CD14-positive monocyte (primary cell): ENCODE data around the gene DUOXA2. TPM values are rescaled to one million over a fixed set of nuclear protein-coding genes. Genes with fewer than 3 reads are reported as not detected.
"Not testable (repeated sequence)": the region's sequence is repeated elsewhere in the genome, so short reads cannot be mapped to it uniquely, and the experiment has no call there.

ENCODE experiments used
- DNase-seq, 3 donors: peaks; one replicate each; pipeline ENCODE4 v3.0.0-alpha.2; 2011 to 2022
- H2AFZ ChIP-seq: 2 replicates; pipeline ENCODE4 v1.6.0; 2012; ENCODE audit warnings: mild to moderate bottlenecking, low read depth, low read length, inconsistent platforms; ENCODE audit not compliant: insufficient read depth, poor library complexity, severe bottlenecking
- H3K27ac ChIP-seq, 2 donors: 1 replicate in 1 of 2; 2 replicates in 1 of 2; pipeline ENCODE4 v1.5.1; 2012 to 2013; ENCODE audit warnings: low read length in 2 of 2, control low read depth in 1 of 2, inconsistent platforms in 1 of 2, low read depth in 1 of 2, mild to moderate bottlenecking in 1 of 2
- H3K27me3 ChIP-seq, 2 donors: one replicate each; pipeline versions ENCODE4 v1.6.0 to v1.6.1; 2011 to 2013; ENCODE audit warnings: low read length in 2 of 2; ENCODE audit not compliant: control insufficient read depth in 2 of 2, insufficient read depth in 2 of 2
- H3K36me3 ChIP-seq, 2 donors: replicated peaks in 1 of 2; 1 replicate in 1 of 2; 2 replicates in 1 of 2; pipeline versions ENCODE4 v1.5.1 to v1.6.1; 2012 to 2013; ENCODE audit warnings: low read length in 2 of 2, control low read depth in 1 of 2, inconsistent platforms in 1 of 2, mild to moderate bottlenecking in 1 of 2; ENCODE audit not compliant: insufficient read depth in 2 of 2, control insufficient read depth in 1 of 2
- H3K4me1 ChIP-seq, 2 donors: 1 replicate in 1 of 2; 2 replicates in 1 of 2; pipeline versions ENCODE4 v1.5.1 to v1.6.1; 2012 to 2013; ENCODE audit warnings: low read length in 2 of 2, control low read depth in 1 of 2, inconsistent platforms in 1 of 2, mild to moderate bottlenecking in 1 of 2, moderate library complexity in 1 of 2; ENCODE audit not compliant: insufficient read depth in 2 of 2, control insufficient read depth in 1 of 2
- H3K4me2 ChIP-seq: replicated peaks from 2 replicates; pipeline ENCODE3; 2012; ENCODE audit warnings: low read length, moderate library complexity, mild to moderate bottlenecking; ENCODE audit not compliant: poor library complexity, severe bottlenecking; ENCODE audit errors: extremely low read depth
- H3K4me3 ChIP-seq, 3 experiments: fragments of 200-600 bp in 1 of 3; sonication (generic) in 1 of 3; replicated peaks in 1 of 3; 1 replicate in 2 of 3; 2 replicates in 1 of 3; pipeline ENCODE4 v1.5.1; 2011 to 2013; ENCODE audit warnings: low read length in 3 of 3, mild to moderate bottlenecking in 3 of 3, control low read depth in 2 of 3, low read depth in 2 of 3, inconsistent platforms in 1 of 3, moderate library complexity in 1 of 3
- H3K79me2 ChIP-seq: 2 replicates; pipeline ENCODE4 v1.6.0; 2012; ENCODE audit warnings: mild to moderate bottlenecking, control low read depth, inconsistent platforms, low read length, moderate library complexity; ENCODE audit not compliant: insufficient read depth
- H3K9ac ChIP-seq: 2 replicates; pipeline ENCODE4 v1.6.0; 2017; ENCODE audit warnings: low read length, mild to moderate bottlenecking; ENCODE audit not compliant: insufficient read depth, poor library complexity, severe bottlenecking
- H3K9me3 ChIP-seq, 2 donors: replicated peaks in 1 of 2; 1 replicate in 1 of 2; 2 replicates in 1 of 2; pipeline versions ENCODE4 v1.5.1 to v1.6.1; 2012 to 2013; ENCODE audit warnings: low read length in 2 of 2, control low read depth in 1 of 2; ENCODE audit not compliant: control insufficient read depth in 1 of 2, insufficient read depth in 1 of 2
- H4K20me1 ChIP-seq: 2 replicates; pipeline ENCODE4 v1.6.0; 2012; ENCODE audit warnings: mild to moderate bottlenecking, low read length, control low read depth, moderate library complexity; ENCODE audit not compliant: insufficient read depth
- H3K27ac Mint-ChIP-seq, 7 donors: one replicate each; pipeline ENCODE4 v1.8.0; 2020; ENCODE audit warnings: mild to moderate bottlenecking in 7 of 7, mixed read lengths in 7 of 7, moderate library complexity in 6 of 7, inconsistent platforms in 2 of 7
- H3K27me3 Mint-ChIP-seq, 3 donors: one replicate each; pipeline ENCODE4 v1.8.0; 2021 to 2022; ENCODE audit warnings: low read depth in 3 of 3, mild to moderate bottlenecking in 3 of 3, mixed read lengths in 3 of 3, moderate library complexity in 3 of 3, inconsistent platforms in 1 of 3
- H3K36me3 Mint-ChIP-seq, 2 donors: one replicate each; pipeline ENCODE4 v1.8.0; 2020; ENCODE audit warnings: mixed read lengths in 2 of 2, inconsistent platforms in 1 of 2, mild to moderate bottlenecking in 1 of 2
- H3K4me1 Mint-ChIP-seq: one replicate; pipeline ENCODE4 v1.8.0; 2020; ENCODE audit warnings: mild to moderate bottlenecking, mixed read lengths
- H3K4me3 Mint-ChIP-seq, 2 donors: one replicate each; pipeline ENCODE4 v1.8.0; 2020; ENCODE audit warnings: mild to moderate bottlenecking in 2 of 2, mixed read lengths in 2 of 2, moderate library complexity in 1 of 2
- H3K9me3 Mint-ChIP-seq, 7 donors: one replicate each; pipeline ENCODE4 v1.8.0; 2020 to 2022; ENCODE audit warnings: mixed read lengths in 7 of 7, mild to moderate bottlenecking in 6 of 7, moderate library complexity in 6 of 7, inconsistent platforms in 2 of 7
- CTCF ChIP-seq: fragments of 200-600 bp; IDR thresholded peaks from one replicate; pipeline ENCODE4 v1.8.0; 2022; ENCODE audit warnings: antibody characterized with exemption, mild to moderate bottlenecking
- WGBS: methylation state at CpG from one replicate; pipeline ENCODE4 v1.1.5; 2013; ENCODE audit warnings: missing lambda C conversion rate; ENCODE audit not compliant: insufficient coverage; 5-methylcytosine and 5-hydroxymethylcytosine counted together
- intact Hi-C, 2 donors: fragments of 100-400 bp; cut with micrococcal nuclease; formaldehyde crosslinking; loops; one replicate each; pipeline versions ENCODE4 v1.15.0 to v1.15.1; 2023
- polyA plus RNA-seq, 3 donors: library from polyadenylated mRNA; depleted of rRNA in 1 of 3; unstranded in 2 of 3; stranded (reverse) in 1 of 3; fragments of 300-500 nt in 2 of 3; fragments of >200 nt in 1 of 3; fragmentation: Illumina TruSeq in 2 of 3; gene quantifications; 1 replicate in 2 of 3; 2 replicates in 1 of 3; pipeline ENCODE4 v1.2.3, GENCODE V29; 2012 to 2021

Gene DUOXA2
- polyA plus RNA-seq, 3 donors = not detected

GRCh38 chr15:45134682-45135604, 20.8 kb downstream of the DUOXA2 start:
- Mint-ChIP-seq H3K36me3 (no peaks in the 10 kb centered on the region), H3K27me3 (peaks cover 62 to 79% (median 68%) of the 10 kb centered on the region in 3 donors)
- WGBS = 8% methylated on average over 47 of the region's 57 CpGs

GRCh38 chr15:45135705-45136377, 21.7 kb downstream of the DUOXA2 start:
- H3K4me2 ChIP-seq = not testable (repeated sequence)

More at GRCh38 chr15:45134682-45135604, 20.8 kb downstream of the DUOXA2 start:
- H3K27ac ChIP-seq = no peak overlapping the region
- peak; percentile 26 for TF ChIP-seq CTCF
- intact Hi-C loops = no loop called here
- H3K9ac ChIP-seq = no peak overlapping the region
- H3K4me1 ChIP-seq = peaks cover 0 to 5% of the 10 kb centered on the region in 2 donors
- no peaks in the 10 kb centered on the region for H3K36me3 ChIP-seq
- H3K79me2 ChIP-seq = no peaks in the 10 kb centered on the region
- H3K27me3 ChIP-seq = peaks cover 39 to 68% of the 10 kb centered on the region in 2 donors
- Mint-ChIP-seq H3K4me1 (peaks cover 10% of the 10 kb centered on the region), H3K9me3 (peaks cover 0 to 12% (median 3%) of the 10 kb centered on the region in 7 donors), H3K27ac (peak overlapping the region in 1 of 7 donors; percentile 59), H3K4me3 (peak overlapping the region; percentile 47 to 82)
- H4K20me1 ChIP-seq = no peaks in the 10 kb centered on the region
- peak in 1 of 3 donors; percentile 25 for DNase-seq
- H3K4me3 ChIP-seq = peak overlapping the region in 1 of 3 experiments; percentile 30
- peaks cover 0 to 17% of the 10 kb centered on the region in 2 donors for H3K9me3 ChIP-seq
- H2AFZ ChIP-seq = no peak overlapping the region
- peak overlapping the region; percentile 26 for H3K4me2 ChIP-seq

More at GRCh38 chr15:45135705-45136377, 21.7 kb downstream of the DUOXA2 start:
- intact Hi-C loops, H3K4me1 ChIP-seq, H4K20me1 ChIP-seq, H3K27ac Mint-ChIP-seq, H2AFZ ChIP-seq, H3K27ac ChIP-seq, H3K36me3 Mint-ChIP-seq, H3K4me1 Mint-ChIP-seq, DNase-seq, H3K4me3 ChIP-seq, H3K79me2 ChIP-seq, H3K9ac ChIP-seq, H3K36me3 ChIP-seq: not testable (repeated sequence)
- peaks cover 55 to 70% (median 60%) of the 10 kb centered on the region in 3 donors for H3K27me3 Mint-ChIP-seq
- H3K27me3 ChIP-seq = peaks cover 35 to 59% of the 10 kb centered on the region in 2 donors
- H3K9me3 Mint-ChIP-seq = peaks cover 0 to 12% (median 3%) of the 10 kb centered on the region in 7 donors
- H3K9me3 ChIP-seq = peaks cover 0 to 17% of the 10 kb centered on the region in 2 donors
- peak overlapping the region in 1 of 2 donors; percentile 60 for H3K4me3 Mint-ChIP-seq
- WGBS = 25% methylated on average over 2 of the region's 37 CpGs
